ENCODE data around the gene MAP2K5.

MAP2K5 gene

DNA sequence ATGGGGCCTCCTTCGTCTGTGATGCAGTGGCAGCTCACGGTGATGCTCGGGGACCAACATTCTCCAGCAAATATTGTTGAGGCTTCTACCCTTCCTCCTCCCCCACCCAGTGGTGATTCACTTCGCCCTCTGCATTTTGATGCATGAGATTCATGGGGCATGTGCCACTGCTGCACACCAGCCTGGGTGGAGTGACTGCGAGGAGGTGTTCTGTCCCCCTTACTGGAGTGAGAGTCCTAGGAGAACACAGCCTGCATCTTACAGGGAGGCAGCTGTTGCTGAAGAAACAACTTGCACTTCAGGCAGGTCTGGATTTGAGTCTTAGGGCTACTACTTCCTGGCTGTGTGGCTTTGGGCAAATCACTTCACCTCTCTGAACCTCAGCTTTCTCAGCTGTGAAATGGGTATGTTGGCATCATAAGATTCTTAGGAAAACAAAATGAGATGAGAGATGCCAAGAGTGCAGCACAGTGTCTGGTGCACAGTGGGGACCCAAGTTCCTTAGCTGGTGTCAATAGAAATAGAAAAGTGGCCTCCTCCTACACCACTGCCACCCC, 272.6 kb downstream of the MAP2K5 start:
- no peak for DNase-seq

DNA sequence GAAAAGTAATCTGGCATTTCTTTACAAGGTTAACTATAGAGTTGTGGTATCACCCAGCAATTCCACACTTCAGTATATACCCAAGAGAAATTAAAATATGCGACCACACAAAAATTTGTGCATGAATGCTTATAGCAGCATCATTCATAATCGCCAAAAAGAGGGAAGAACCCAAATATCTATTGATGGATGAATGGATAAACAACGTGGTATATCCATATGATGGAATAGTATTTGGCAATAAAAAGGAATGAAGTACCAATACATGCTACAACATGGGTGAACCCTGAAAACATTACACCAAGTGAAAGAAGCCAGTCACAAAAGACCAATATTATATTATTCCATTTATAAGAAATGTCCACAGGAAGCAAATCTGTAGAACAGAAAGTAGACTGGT, 274.2 kb downstream of the MAP2K5 start:
- DNase-seq = no peak

- no peak for DNase-seq
Measured at GRCh38 chr15:67818464-67818863, 276.0 kb downstream of the MAP2K5 start.

GRCh38 chr15:67819636-67820035, 277.1 kb downstream of the MAP2K5 start:
- no peak for DNase-seq

DNA sequence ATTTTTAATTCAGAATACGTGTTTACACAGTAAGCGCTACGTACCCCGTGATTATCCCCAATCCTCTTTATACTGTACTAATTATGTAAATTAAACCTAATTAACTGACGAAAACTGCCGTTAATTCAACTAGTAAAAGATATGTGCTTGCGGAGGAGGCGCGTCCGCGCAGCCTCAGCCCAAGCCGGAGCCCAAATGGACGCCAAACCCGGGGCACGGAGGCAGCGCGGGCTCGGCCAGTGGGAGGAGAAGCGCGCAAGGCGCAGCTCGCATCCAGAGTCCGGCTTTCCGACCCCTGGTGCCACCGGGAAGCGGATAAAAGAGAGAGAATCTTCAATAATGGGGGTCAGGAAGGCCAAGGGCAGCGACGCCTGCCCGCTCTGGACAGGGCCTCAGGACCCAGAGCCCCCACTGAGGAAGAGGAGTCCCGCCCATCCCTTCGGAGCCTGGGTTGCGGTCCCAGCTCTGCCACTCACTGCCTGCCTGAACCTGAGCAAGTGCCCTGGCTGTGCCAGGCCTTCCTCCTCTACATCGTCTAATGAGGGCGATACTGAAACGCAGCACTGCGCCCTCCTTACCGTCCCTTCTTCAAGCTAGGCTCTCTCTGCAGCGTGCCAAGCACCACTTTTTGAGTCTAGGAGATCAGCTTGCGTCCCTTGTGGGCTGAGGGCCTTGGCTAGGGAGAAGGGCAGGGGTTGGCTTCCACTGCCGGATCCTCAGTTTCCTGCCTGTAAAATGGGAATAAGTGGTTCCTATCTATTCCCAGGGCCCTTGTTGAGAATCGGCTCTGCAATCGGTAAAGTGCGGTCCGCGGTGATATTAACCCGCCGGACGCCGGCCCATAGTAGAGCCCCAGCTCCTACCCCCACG, 277.9 kb downstream of the MAP2K5 start:
- no peak for DNase-seq

DNA sequence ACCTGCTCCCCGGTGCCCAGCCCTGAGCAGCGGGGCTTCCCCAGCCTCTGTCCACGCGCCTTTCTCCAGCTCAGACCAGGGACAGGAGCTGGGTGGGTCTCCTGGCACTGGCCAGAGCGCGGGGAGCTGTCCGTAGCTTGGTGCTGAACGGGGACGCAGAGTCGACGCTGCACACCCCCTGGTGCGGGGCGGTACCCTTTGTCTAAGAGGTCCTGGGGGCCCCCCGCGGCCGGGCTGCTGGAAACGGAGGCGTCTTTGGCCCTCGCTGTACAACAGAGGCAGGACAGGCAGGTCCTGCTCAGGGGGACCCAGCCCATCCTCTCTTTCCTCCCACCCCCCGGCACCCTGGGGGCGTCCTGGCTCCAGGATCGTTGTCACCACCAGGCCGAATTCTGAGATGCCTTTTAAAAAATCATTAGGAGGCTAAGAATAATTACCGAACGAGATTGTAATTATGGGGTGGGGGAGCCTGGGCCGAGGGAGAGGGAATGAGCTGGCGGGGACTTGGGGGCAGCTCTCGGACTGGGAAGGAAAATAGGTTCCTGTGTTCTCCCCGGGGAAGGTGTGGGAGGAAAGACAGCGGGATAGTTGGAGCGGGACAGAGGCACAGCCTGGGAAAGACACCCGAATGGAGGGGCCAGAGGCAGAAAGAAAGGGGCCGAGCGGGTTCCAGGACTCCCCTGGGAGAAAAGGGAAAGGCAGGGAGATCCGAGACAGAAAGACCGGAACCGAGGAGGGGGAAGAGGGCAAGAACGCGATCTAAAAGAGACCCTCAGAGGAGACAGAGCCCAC, 278.7 kb downstream of the MAP2K5 start:
- DNase-seq = no peak

DNA sequence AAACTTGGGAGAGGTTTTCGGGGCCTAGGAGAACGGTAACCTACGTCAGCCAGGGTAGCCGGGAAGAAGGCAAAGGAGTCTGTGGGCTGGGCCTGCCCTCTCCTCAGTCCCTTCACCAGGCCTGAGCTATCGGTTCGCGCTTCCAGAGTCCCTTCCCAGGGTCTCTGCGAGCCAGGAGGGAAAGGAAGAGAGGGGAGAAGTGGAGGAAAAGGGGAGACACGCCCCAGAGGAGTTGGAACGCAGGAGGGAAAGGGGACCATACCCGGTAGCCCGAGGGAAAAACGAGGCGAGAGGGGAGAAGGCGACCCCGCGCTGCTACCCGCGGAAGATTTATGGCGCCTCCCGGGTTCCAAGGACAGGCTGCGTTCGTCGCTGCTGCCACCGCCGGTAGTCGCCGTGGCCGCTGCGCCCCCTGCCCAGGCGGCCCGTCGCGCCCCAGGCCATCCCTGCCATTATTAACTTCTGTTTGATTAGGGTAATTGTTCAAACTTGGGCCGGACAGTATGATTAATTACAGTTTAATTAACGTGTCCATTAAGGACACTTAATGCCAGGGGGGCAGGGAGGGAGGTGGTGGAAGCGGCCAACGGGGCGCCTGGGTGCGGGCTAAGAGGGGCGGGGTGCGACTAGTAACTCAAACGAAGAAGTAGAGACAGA, 279.4 kb downstream of the MAP2K5 start:
- DNase-seq = no peak

DNA sequence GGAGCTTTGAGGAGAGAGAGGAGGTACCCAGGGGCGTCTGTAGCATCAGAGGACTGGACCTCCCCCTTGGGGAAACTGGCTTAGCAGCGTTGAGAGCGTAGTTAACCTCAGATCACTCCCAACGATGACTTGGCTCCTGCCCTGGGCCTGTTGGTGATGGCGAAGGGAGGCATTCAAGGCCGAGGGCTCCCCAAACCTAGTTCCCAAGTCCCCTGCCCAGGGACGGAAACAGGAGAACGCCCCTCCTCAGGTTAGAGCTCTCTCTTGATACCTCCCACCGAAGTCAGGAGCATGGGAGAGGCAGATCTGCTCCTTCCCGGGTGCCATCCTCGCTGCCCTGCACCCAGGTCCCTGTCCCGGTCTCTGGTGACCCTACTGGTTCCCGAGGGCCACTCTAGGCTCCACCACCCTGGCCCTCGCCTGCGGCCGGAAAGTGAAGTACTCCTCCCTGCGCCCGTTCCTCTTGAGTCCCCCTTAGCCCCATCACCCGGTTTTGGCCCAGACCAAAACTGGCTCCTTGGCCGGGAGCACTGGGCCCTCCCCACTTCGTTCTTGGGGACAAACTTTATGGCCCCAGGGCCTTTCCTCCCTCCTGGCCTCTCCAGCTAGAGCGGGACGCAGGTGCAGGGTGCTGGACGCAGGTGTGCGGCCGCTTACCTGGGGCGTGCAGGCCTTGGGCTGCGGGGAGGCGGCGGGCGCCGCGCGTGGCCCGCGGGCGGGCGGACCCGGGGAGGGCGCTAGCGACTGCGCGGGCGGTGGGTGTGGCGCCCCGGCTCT, 280.2 kb downstream of the MAP2K5 start:
- DNase-seq = no peak

DNA sequence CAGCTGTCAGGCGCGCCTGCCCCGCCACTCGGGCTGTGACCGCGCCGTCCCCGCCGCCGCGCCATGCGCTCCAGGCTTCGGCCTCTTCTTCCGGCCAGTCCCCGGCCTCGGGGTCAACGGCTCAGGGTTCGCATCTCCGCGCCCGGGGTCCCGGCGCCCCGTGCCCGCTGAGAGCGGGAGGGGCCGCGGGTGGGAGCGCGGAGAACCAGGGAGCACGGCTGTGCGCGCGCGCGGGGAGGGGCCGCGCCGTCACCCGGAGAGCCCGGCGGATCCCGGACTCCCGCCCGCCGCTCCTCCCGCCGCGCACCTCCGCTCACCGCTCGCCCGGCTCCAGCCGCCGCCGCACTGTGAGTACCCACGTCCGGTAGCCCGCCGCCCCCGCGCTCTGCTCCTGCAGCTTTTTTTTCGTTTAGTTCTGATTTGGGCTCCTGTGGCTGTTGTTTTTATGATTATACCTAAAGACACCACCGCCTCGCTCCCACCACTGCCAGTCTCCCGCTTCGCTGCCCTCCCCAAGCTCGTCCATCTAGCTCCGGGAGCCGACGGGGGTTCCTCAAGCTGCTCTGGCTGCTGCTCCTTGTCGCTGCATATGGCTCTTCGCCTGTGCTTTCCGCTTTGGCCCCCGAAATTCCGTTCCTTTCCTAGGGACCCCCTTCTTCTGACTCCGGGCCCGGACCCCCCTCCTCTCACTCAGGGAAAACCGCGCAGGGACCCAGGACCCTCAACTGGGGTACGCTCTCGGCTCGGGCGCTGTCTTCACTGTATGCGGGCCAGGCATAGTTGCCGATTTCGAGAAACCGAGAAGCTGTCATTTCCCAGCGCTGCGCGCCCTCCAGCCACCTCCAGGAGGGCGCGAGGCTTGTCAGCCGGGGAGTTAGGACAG, 281.1 kb downstream of the MAP2K5 start:
- no peak for DNase-seq

- DNase-seq = no peak
Measured at GRCh38 chr15:67824197-67824968, 281.9 kb downstream of the MAP2K5 start.

GRCh38 chr15:67824976-67825880, 282.7 kb downstream of the MAP2K5 start, which contains the start of gene SKOR1:
TSS of gene SKOR1 (plus strand) at chr15:67825509. CDS start at chr15:67825603, 94 bp downstream.
- DNase-seq = no peak

DNA sequence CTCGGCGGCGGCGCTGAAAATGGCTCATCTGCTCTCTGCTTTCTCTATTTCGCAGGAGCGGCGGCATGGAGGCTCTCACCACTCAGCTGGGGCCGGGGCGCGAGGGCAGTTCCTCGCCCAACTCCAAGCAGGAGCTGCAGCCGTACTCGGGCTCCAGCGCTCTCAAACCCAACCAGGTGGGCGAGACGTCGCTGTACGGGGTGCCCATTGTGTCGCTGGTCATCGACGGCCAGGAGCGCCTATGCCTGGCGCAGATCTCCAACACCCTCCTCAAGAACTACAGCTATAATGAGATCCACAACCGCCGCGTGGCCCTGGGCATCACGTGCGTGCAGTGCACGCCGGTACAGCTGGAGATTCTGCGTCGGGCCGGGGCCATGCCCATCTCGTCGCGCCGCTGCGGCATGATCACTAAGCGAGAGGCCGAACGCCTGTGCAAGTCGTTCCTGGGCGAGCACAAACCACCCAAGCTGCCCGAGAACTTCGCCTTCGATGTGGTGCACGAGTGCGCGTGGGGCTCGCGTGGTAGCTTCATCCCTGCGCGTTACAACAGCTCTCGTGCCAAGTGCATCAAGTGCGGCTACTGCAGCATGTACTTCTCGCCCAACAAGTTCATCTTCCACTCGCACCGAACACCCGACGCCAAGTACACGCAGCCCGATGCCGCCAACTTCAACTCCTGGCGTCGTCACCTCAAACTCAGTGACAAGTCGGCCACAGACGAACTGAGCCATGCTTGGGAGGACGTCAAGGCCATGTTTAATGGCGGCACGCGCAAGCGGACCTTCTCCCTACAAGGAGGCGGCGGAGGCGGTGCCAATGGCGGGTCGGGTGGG, 283.6 kb downstream of the MAP2K5 start:
- no peak for DNase-seq

DNA sequence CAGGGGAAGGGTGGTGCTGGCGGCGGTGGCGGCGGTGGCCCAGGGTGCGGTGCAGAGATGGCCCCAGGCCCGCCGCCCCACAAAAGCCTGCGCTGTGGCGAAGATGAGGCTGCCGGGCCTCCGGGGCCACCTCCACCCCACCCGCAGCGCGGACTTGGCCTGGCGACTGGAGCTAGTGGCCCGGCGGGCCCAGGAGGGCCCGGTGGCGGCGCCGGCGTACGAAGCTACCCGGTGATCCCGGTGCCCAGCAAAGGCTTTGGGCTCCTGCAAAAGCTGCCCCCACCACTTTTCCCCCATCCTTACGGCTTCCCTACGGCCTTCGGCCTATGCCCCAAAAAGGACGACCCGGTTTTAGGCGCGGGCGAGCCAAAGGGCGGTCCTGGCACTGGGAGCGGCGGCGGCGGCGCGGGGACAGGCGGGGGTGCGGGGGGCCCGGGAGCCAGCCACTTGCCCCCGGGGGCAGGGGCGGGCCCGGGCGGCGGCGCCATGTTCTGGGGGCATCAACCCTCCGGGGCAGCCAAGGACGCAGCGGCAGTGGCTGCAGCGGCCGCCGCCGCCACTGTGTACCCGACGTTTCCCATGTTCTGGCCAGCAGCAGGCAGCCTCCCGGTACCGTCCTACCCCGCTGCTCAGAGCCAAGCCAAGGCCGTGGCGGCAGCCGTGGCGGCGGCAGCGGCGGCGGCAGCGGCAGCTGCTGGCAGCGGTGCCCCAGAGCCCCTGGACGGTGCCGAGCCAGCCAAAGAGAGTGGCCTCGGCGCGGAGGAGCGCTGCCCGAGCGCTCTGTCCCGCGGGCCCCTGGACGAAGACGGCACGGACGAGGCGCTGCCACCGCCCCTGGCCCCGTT, 284.4 kb downstream of the MAP2K5 start:
- no peak for DNase-seq

DNA sequence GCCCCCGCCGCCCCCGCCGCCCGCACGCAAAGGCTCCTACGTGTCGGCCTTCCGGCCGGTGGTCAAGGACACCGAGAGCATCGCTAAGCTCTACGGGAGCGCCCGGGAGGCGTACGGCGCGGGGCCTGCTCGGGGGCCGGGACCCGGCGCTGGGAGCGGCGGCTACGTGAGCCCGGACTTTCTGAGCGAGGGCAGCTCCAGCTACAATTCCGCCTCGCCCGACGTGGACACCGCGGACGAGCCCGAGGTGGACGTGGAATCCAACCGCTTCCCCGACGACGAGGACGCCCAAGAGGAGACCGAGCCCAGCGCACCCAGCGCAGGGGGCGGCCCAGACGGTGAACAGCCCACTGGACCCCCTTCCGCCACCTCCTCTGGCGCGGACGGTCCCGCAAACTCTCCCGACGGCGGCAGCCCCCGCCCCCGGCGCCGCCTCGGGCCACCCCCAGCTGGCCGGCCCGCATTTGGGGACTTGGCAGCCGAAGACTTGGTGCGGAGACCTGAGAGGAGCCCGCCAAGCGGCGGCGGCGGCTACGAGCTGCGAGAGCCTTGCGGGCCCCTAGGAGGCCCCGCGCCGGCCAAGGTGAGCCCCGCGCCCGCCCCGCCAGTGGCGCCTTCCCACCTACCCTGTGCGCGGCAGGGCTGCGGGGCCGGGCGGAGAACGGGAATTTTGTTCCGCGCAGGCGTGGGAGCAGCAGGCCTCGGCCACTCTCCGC, 285.2 kb downstream of the MAP2K5 start:
- DNase-seq = no peak

DNA sequence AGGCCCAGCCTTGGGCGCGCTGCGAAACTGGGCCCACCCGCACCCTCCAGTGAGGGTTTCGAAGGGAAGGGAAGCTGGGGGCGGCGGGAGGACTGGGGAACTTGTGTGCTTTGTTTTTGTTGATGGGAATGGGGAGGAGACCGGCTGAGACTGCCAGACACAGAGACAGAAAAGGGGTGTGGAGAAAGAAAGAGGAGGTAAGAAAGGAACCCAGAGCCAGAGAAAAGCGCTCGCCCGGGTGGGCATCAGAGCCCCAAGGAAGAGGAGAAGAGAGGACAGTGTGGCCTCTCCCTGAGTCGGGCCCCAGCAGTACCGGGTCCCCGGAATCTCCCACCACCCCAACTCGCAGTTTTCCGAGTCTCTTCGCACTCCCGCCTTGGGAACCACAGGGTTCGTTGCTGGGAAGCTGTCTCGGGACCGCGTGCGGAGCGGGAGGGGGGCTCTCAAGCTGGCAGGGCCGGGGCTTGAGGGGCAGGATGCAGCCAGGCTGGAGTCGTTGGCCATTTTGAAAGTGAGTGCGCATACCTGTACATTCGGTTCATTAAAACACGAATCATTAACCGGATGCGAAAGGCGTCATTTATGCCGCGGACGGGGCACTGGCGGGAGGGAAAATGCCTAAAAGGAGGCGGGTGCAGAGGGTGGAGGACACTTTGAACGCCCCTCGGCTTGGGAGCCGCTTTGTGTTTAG, 285.9 kb downstream of the MAP2K5 start:
- no peak for DNase-seq
